ENCODE results near the gene STUB1. TPM values are rescaled to one million over a fixed set of nuclear protein-coding genes. Genes with fewer than 3 reads are reported as not detected.
"Not testable (repeated sequence)": the region's sequence is repeated elsewhere in the genome, so short reads cannot be mapped to it uniquely, and the experiment has no call there.

Gene STUB1
- total RNA-seq, 1 donor from 2014 or later, result 126 TPM

GRCh38 chr16:704047-704446, 23.8 kb downstream of the STUB1 start:
- ATAC-seq (ENCODE audit: poor library complexity) (no peak), DNase-seq (no peak)
- intact Hi-C loops (cut with DNase I), result no loop called here

GRCh38 chr16:704552-705380, 24.6 kb downstream of the STUB1 start:
- DNase-seq (no peak), ATAC-seq (ENCODE audit: poor library complexity) (no peak)
- intact Hi-C loops (cut with DNase I), result no loop called here

GRCh38 chr16:705431-706188, 25.4 kb downstream of the STUB1 start, which contains the start of gene FBXL16:
Gene FBXL16 (minus strand): TSS chr16:705801. CDS start chr16:697405, 8,396 bp downstream.
- no peak for ATAC-seq (ENCODE audit: poor library complexity)
- DNase-seq, result no peak
- intact Hi-C loops (cut with DNase I), result no loop called here

GRCh38 chr16:706189-707061, 26.2 kb downstream of the STUB1 start:
- DNase-seq, result no peak
- intact Hi-C loops (cut with DNase I), result no loop called here
- no peak for ATAC-seq (ENCODE audit: poor library complexity)

GRCh38 chr16:707062-707538, 26.9 kb downstream of the STUB1 start:
- intact Hi-C loops (cut with DNase I), result no loop called here
- ATAC-seq (ENCODE audit: poor library complexity) (no peak), DNase-seq (no peak)

- intact Hi-C loops (cut with DNase I), result no loop called here
- no peak for ATAC-seq (ENCODE audit: poor library complexity)
These were observed 27.8 kb downstream of the STUB1 start for GRCh38 chr16:708019-708418.

GRCh38 chr16:708959-709358, 28.7 kb downstream of the STUB1 start:
- DNase-seq, result no peak
- intact Hi-C loops (cut with DNase I), result no loop called here
- ATAC-seq (ENCODE audit: poor library complexity), result no peak

More at GRCh38 chr16:708019-708418, 27.8 kb downstream of the STUB1 start:
- DNase-seq, result no peak

- DNase-seq, result no peak
- intact Hi-C loops (cut with DNase I), result loop anchor here (5.0 kb wide), 1 partner anchor 347 kb away; no protein-coding TSS in a partner anchor
- no peak for ATAC-seq (ENCODE audit: poor library complexity)
These were observed 29.6 kb downstream of the STUB1 start for GRCh38 chr16:709566-710499.

GRCh38 chr16:710500-711075, 30.4 kb downstream of the STUB1 start:
- ATAC-seq (ENCODE audit: poor library complexity) (no peak), DNase-seq (no peak)
- intact Hi-C loops (cut with DNase I), result loop anchor here (5.0 kb wide), 1 partner anchor 347 kb away; no protein-coding TSS in a partner anchor

GRCh38 chr16:711084-711483, 30.9 kb downstream of the STUB1 start:
- no peak for DNase-seq
- ATAC-seq (ENCODE audit: poor library complexity), result no peak
- intact Hi-C loops (cut with DNase I), result loop anchor here (5.0 kb wide), 1 partner anchor 346 kb away; no protein-coding TSS in a partner anchor

- peak; percentile 88 for DNase-seq
- ATAC-seq (ENCODE audit: poor library complexity), result peak; percentile 74
These were observed 31.5 kb downstream of the STUB1 start for GRCh38 chr16:711548-712320.

GRCh38 chr16:712740-713250, 32.6 kb downstream of the STUB1 start:
- ATAC-seq (ENCODE audit: poor library complexity); DNase-seq: not testable (repeated sequence)
- intact Hi-C loops (cut with DNase I), result loop anchor here (5.0 kb wide), 1 partner anchor 345 kb away; no protein-coding TSS in a partner anchor

More at GRCh38 chr16:711548-712320, 31.5 kb downstream of the STUB1 start:
- intact Hi-C loops (cut with DNase I), result loop anchor here (5.0 kb wide), 1 partner anchor 346 kb away; no protein-coding TSS in a partner anchor

GRCh38 chr16:714079-714478, 33.9 kb downstream of the STUB1 start:
- ATAC-seq (ENCODE audit: poor library complexity), result no peak
- DNase-seq, result no peak
- intact Hi-C loops (cut with DNase I), result loop anchor here (2.0 to 5.0 kb wide), 2 partner anchors 71 to 343 kb away; no protein-coding TSS in a partner anchor

- peak; percentile 96 for DNase-seq
- peak; percentile 94 for ATAC-seq (ENCODE audit: poor library complexity)
- intact Hi-C loops (cut with DNase I), result loop anchor here (2.0 to 5.0 kb wide), 2 partner anchors 70 to 342 kb away; no protein-coding TSS in a partner anchor
These were observed 34.6 kb downstream of the STUB1 start, which contains the start of gene METRN for GRCh38 chr16:714558-715476. Gene METRN (plus strand): TSS chr16:715118. CDS start chr16:715290, 172 bp downstream.

All from Right ventricle myocardium superior (tissue), 1 donor.